Sigmoid colon (tissue), 4 donors: Measurements from ENCODE around the gene CAMKK2.

ENCODE experiments used
- POLR2A ChIP-seq, 2 donors: fragments of 450-650 bp; IDR thresholded peaks; one replicate each; pipeline ENCODE4 v1.6.1; 2016; ENCODE audit warnings: antibody characterized with exemption in 2 of 2, mild to moderate bottlenecking in 2 of 2, moderate library complexity in 2 of 2
- POLR2AphosphoS5 ChIP-seq, 4 donors: sonication (generic); formaldehyde crosslinking; IDR thresholded peaks; one replicate each; pipeline ENCODE4 v1.6.1; 2017; ENCODE audit warnings: antibody characterized with exemption in 4 of 4

DNA sequence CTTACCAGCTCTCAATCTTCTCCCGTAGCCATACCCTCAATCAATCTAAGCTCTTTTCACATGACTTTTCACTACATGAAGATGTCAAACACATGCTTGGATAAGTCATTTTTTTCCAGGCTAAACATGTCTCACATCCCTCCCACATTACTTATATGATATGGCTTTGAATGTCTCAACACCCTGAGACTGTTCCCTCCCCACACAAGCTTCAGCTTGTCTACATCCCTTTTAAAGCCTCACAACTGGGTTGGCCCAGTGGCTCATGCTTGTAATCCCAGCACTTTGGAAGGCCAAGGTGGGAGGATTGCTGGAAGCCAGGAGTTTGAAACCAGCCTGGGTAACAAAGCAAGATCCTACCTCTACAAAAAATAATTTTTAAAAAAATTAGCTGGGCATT lies 37.2 kb upstream of the CAMKK2 start:
- TF ChIP-seq POLR2A (IDR thresholded peaks at IDR 0.05) (no peak), POLR2AphosphoS5 (IDR thresholded peaks at IDR 0.05) (no peak)
